WTC11 (cell line): ENCODE results near the gene SHROOM1. TPM values are rescaled to one million over a fixed set of nuclear protein-coding genes. Genes with fewer than 3 reads are reported as not detected.

ENCODE experiments used
- ATAC-seq: fragments of 200-7000 bp; cut with Tn5 transposase; 2 replicates; pipeline ENCODE4 v1.10.0; 2021; ENCODE audit warnings: mild to moderate bottlenecking, moderate library complexity
- CTCF ChIA-PET: fragments of 300-600 bp; sonication (Branson Sonifier 250); formaldehyde crosslinking; loops from one replicate; lab custom pipeline; 2021; ENCODE audit warnings: antibody characterized with exemption; lab: Charles Lee
- POLR2A ChIA-PET: fragments of 350-600 bp; sonication (Branson Sonifier 250); formaldehyde crosslinking; loops from one replicate; lab custom pipeline; 2021; ENCODE audit warnings: antibody characterized with exemption; lab: Charles Lee
- DNase-seq: peaks from one replicate; pipeline ENCODE4 v3.0.0; 2021; ENCODE audit warnings: low spot score
- H3K27ac Mint-ChIP-seq: 2 replicates; pipeline ENCODE4 v1.8.0; 2021; ENCODE audit warnings: mixed read lengths
- H3K27me3 Mint-ChIP-seq: 2 replicates; pipeline ENCODE4 v1.8.0; 2021; ENCODE audit warnings: low read depth, mild to moderate bottlenecking, moderate library complexity, mixed read lengths
- H3K36me3 Mint-ChIP-seq: 2 replicates; pipeline ENCODE4 v1.8.0; 2021; ENCODE audit warnings: mixed read lengths
- H3K4me1 Mint-ChIP-seq: 2 replicates; pipeline ENCODE4 v1.8.0; 2022; ENCODE audit warnings: mixed read lengths
- H3K4me3 Mint-ChIP-seq: 2 replicates; pipeline ENCODE4 v1.8.0; 2021; ENCODE audit warnings: mild to moderate bottlenecking, moderate library complexity, mixed read lengths
- H3K9me3 Mint-ChIP-seq: 2 replicates; pipeline ENCODE4 v1.8.0; 2021; ENCODE audit warnings: mixed read lengths
- E2F4 ChIP-seq: sonication (generic); formaldehyde crosslinking; IDR thresholded peaks from 2 replicates; pipeline ENCODE4 v1.8.1; 2022; ENCODE audit warnings: low read depth, mild to moderate bottlenecking, moderate library complexity, missing genetic modification reagents, borderline replicate concordance
- EMX1 ChIP-seq: fragments of 250-450 bp; sonication (Bioruptor Pico); IDR thresholded peaks from 2 replicates; pipeline ENCODE4 v1.8.0; 2021; ENCODE audit warnings: mild to moderate bottlenecking
- ESRRA ChIP-seq: sonication (generic); formaldehyde crosslinking; IDR thresholded peaks from 2 replicates; pipeline ENCODE4 v1.8.1; 2022; ENCODE audit warnings: mild to moderate bottlenecking, missing genetic modification reagents, borderline replicate concordance
- FOXK1 ChIP-seq: sonication (generic); formaldehyde crosslinking; IDR thresholded peaks from 2 replicates; pipeline ENCODE4 v1.8.0; 2022; ENCODE audit warnings: mild to moderate bottlenecking, moderate library complexity, missing genetic modification reagents
- JAZF1 ChIP-seq: fragments of 250-450 bp; sonication (Bioruptor Pico); IDR thresholded peaks from 2 replicates; pipeline ENCODE4 v1.9.0; 2021; ENCODE audit warnings: moderate library complexity, mild to moderate bottlenecking, inconsistent platforms
- MXD4 ChIP-seq: fragments of 250-450 bp; sonication (Bioruptor Pico); IDR thresholded peaks from 2 replicates; pipeline ENCODE4 v1.8.0; 2021; ENCODE audit warnings: mild to moderate bottlenecking, moderate library complexity, borderline replicate concordance
- NFYB ChIP-seq: sonication (generic); formaldehyde crosslinking; conservative IDR thresholded peaks from 2 replicates; pipeline ENCODE4 v1.8.0; 2022; ENCODE audit warnings: low read depth, missing genetic modification reagents
- SMAD3 ChIP-seq: sonication (generic); formaldehyde crosslinking; IDR thresholded peaks from 2 replicates; pipeline ENCODE4 v1.8.0; 2022; ENCODE audit warnings: missing genetic modification reagents, mild to moderate bottlenecking, borderline replicate concordance
- SOX15 ChIP-seq: fragments of 250-450 bp; sonication (Bioruptor Pico); IDR thresholded peaks from 2 replicates; pipeline ENCODE4 v1.9.0; 2021; ENCODE audit warnings: mild to moderate bottlenecking
- TEAD1 ChIP-seq: sonication (generic); formaldehyde crosslinking; IDR thresholded peaks from 2 replicates; pipeline ENCODE4 v1.8.0; 2022; ENCODE audit warnings: mild to moderate bottlenecking, missing genetic modification reagents
- TEAD4 ChIP-seq: sonication (generic); formaldehyde crosslinking; IDR thresholded peaks from 2 replicates; pipeline ENCODE4 v1.8.0; 2022; ENCODE audit warnings: mild to moderate bottlenecking, missing genetic modification reagents
- TP53 ChIP-seq: sonication (generic); formaldehyde crosslinking; IDR thresholded peaks from 2 replicates; pipeline ENCODE4 v1.8.1; 2023; ENCODE audit warnings: mild to moderate bottlenecking, missing genetic modification reagents
- USF2 ChIP-seq: sonication (generic); formaldehyde crosslinking; IDR thresholded peaks from 2 replicates; pipeline ENCODE4 v1.8.1; 2023; ENCODE audit warnings: mild to moderate bottlenecking, missing genetic modification reagents, moderate library complexity
- ZBTB21 ChIP-seq: sonication (generic); formaldehyde crosslinking; IDR thresholded peaks from 2 replicates; pipeline ENCODE4 v1.8.1; 2023; ENCODE audit warnings: mild to moderate bottlenecking, missing genetic modification reagents, borderline replicate concordance
- ZNF263 ChIP-seq: sonication (generic); formaldehyde crosslinking; IDR thresholded peaks from 2 replicates; pipeline ENCODE4 v1.8.1; 2022; ENCODE audit warnings: low read depth, mild to moderate bottlenecking, moderate library complexity, missing genetic modification reagents
- ZNF512 ChIP-seq: sonication (generic); formaldehyde crosslinking; IDR thresholded peaks from 2 replicates; pipeline ENCODE4 v1.8.1; 2022; ENCODE audit warnings: missing genetic modification reagents, borderline replicate concordance
- ZNF671 ChIP-seq: fragments of 250-450 bp; sonication (Bioruptor Pico); IDR thresholded peaks from 2 replicates; pipeline ENCODE4 v1.8.0; 2021; ENCODE audit warnings: mild to moderate bottlenecking
- total RNA-seq: library from RNA; stranded (reverse); gene quantifications from 3 replicates; pipeline ENCODE4 v1.2.3, GENCODE V29; 2021
- TF ChIP-seq, protein P1 (sequence below): sonication (generic); formaldehyde crosslinking; IDR thresholded peaks from 2 replicates; pipeline ENCODE4 v1.8.0; 2022; ENCODE audit warnings: missing genetic modification reagents
- TF ChIP-seq, protein P2 (sequence below): sonication (generic); formaldehyde crosslinking; IDR thresholded peaks from 2 replicates; pipeline ENCODE4 v1.8.0; 2023; ENCODE audit warnings: missing genetic modification reagents
- TF ChIP-seq, protein P3 (sequence below): sonication (generic); formaldehyde crosslinking; IDR thresholded peaks from 2 replicates; pipeline ENCODE4 v1.8.0; 2022; ENCODE audit warnings: mild to moderate bottlenecking, missing genetic modification reagents
- TF ChIP-seq, protein P4 (sequence below): sonication (generic); formaldehyde crosslinking; IDR thresholded peaks from 2 replicates; pipeline ENCODE4 v1.8.1; 2022; ENCODE audit warnings: mild to moderate bottlenecking, moderate library complexity, missing genetic modification reagents
- TF ChIP-seq, protein P5 (sequence below): sonication (generic); formaldehyde crosslinking; IDR thresholded peaks from 2 replicates; pipeline ENCODE4 v1.8.0; 2022; ENCODE audit warnings: mild to moderate bottlenecking, missing genetic modification reagents

SHROOM1 gene
- total RNA-seq, 1 experiment from 2014 or later = 8.1 TPM

- TF ChIP-seq, protein P1, sequence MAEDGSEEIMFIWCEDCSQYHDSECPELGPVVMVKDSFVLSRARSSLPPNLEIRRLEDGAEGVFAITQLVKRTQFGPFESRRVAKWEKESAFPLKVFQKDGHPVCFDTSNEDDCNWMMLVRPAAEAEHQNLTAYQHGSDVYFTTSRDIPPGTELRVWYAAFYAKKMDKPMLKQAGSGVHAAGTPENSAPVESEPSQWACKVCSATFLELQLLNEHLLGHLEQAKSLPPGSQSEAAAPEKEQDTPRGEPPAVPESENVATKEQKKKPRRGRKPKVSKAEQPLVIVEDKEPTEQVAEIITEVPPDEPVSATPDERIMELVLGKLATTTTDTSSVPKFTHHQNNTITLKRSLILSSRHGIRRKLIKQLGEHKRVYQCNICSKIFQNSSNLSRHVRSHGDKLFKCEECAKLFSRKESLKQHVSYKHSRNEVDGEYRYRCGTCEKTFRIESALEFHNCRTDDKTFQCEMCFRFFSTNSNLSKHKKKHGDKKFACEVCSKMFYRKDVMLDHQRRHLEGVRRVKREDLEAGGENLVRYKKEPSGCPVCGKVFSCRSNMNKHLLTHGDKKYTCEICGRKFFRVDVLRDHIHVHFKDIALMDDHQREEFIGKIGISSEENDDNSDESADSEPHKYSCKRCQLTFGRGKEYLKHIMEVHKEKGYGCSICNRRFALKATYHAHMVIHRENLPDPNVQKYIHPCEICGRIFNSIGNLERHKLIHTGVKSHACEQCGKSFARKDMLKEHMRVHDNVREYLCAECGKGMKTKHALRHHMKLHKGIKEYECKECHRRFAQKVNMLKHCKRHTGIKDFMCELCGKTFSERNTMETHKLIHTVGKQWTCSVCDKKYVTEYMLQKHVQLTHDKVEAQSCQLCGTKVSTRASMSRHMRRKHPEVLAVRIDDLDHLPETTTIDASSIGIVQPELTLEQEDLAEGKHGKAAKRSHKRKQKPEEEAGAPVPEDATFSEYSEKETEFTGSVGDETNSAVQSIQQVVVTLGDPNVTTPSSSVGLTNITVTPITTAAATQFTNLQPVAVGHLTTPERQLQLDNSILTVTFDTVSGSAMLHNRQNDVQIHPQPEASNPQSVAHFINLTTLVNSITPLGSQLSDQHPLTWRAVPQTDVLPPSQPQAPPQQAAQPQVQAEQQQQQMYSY (CRISPR knock-in tag) = no peak
- TF ChIP-seq NFYB (CRISPR knock-in tag) (no peak), TEAD4 (CRISPR knock-in tag) (no peak)
These were observed 5.2 kb downstream of the SHROOM1 start (continued) for GRCh38 chr5:132825033-132825833.

- CTCF ChIA-PET = interaction anchor here (1.3 to 3.1 kb wide), 6 partner anchors 10 to 298 kb away, joined by 4 to 42 read pairs (median 10); partner anchors contain the start of genes GDF9, KIF3A, SOWAHA and UQCRQ
- Mint-ChIP-seq H3K4me1 (peaks cover 19% of the 10 kb centered on the region), H3K36me3 (no peaks in the 10 kb centered on the region)
These were observed 6.0 kb downstream of the SHROOM1 start for GRCh38 chr5:132824426-132824825.

More at GRCh38 chr5:132824426-132824825, 6.0 kb downstream of the SHROOM1 start:
- peak overlapping the region; percentile 55 for H3K4me3 Mint-ChIP-seq
- DNase-seq = no peak
- peaks cover 67% of the 10 kb centered on the region for H3K27me3 Mint-ChIP-seq
- no peak for ATAC-seq
- no peaks in the 10 kb centered on the region for H3K9me3 Mint-ChIP-seq
- H3K27ac Mint-ChIP-seq = no peak overlapping the region
- POLR2A ChIA-PET = interaction anchor here (1.1 kb wide), 1 partner anchor 42 kb away, joined by 3 read pairs; the partner anchor contains the start of genes GDF9 and UQCRQ
- no peak for TF ChIP-seq JAZF1
- no peak for TF ChIP-seq ZNF671 (CRISPR knock-in tag)
- no peak for TF ChIP-seq NFYB (CRISPR knock-in tag)
- no peak for TF ChIP-seq ESRRA
- TF ChIP-seq, protein P2, sequence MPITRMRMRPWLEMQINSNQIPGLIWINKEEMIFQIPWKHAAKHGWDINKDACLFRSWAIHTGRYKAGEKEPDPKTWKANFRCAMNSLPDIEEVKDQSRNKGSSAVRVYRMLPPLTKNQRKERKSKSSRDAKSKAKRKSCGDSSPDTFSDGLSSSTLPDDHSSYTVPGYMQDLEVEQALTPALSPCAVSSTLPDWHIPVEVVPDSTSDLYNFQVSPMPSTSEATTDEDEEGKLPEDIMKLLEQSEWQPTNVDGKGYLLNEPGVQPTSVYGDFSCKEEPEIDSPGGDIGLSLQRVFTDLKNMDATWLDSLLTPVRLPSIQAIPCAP = no peak
- no peak for TF ChIP-seq SOX15 (CRISPR knock-in tag)
- TF ChIP-seq TP53 (CRISPR knock-in tag) = no peak
- TF ChIP-seq MXD4 (CRISPR knock-in tag) = no peak
- no peak for TF ChIP-seq SMAD3 (CRISPR knock-in tag)
- TF ChIP-seq, protein P3, sequence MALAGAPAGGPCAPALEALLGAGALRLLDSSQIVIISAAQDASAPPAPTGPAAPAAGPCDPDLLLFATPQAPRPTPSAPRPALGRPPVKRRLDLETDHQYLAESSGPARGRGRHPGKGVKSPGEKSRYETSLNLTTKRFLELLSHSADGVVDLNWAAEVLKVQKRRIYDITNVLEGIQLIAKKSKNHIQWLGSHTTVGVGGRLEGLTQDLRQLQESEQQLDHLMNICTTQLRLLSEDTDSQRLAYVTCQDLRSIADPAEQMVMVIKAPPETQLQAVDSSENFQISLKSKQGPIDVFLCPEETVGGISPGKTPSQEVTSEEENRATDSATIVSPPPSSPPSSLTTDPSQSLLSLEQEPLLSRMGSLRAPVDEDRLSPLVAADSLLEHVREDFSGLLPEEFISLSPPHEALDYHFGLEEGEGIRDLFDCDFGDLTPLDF (CRISPR knock-in tag) = no peak
- TF ChIP-seq, protein P4, sequence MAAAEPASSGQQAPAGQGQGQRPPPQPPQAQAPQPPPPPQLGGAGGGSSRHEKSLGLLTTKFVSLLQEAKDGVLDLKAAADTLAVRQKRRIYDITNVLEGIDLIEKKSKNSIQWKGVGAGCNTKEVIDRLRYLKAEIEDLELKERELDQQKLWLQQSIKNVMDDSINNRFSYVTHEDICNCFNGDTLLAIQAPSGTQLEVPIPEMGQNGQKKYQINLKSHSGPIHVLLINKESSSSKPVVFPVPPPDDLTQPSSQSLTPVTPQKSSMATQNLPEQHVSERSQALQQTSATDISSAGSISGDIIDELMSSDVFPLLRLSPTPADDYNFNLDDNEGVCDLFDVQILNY (CRISPR knock-in tag) = no peak
- TF ChIP-seq ZNF263 (CRISPR knock-in tag) = no peak
- no peak for TF ChIP-seq USF2 (CRISPR knock-in tag)
- TF ChIP-seq EMX1 = no peak
- TF ChIP-seq ZNF512 (CRISPR knock-in tag) = no peak
- TF ChIP-seq, protein P5, sequence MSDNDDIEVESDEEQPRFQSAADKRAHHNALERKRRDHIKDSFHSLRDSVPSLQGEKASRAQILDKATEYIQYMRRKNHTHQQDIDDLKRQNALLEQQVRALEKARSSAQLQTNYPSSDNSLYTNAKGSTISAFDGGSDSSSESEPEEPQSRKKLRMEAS (CRISPR knock-in tag) = no peak
- TF ChIP-seq TEAD1 (CRISPR knock-in tag) = no peak
- no peak for TF ChIP-seq ZBTB21 (CRISPR knock-in tag)
- no peak for TF ChIP-seq E2F4 (CRISPR knock-in tag)
- no peak for TF ChIP-seq FOXK1
